HG02973 (cell line): ENCODE results near the gene TBC1D17.
A peak's percentile ranks its signal among the peaks of the same experiment; 100 is the strongest.

ENCODE experiments used
- ATAC-seq: cut with Tn5 transposase; IDR thresholded peaks from one replicate; pipeline ENCODE4 v1.9.1; 2021; ENCODE audit warnings: moderate library complexity; ENCODE audit not compliant: unreplicated experiment

TBC1D17 gene

DNA sequence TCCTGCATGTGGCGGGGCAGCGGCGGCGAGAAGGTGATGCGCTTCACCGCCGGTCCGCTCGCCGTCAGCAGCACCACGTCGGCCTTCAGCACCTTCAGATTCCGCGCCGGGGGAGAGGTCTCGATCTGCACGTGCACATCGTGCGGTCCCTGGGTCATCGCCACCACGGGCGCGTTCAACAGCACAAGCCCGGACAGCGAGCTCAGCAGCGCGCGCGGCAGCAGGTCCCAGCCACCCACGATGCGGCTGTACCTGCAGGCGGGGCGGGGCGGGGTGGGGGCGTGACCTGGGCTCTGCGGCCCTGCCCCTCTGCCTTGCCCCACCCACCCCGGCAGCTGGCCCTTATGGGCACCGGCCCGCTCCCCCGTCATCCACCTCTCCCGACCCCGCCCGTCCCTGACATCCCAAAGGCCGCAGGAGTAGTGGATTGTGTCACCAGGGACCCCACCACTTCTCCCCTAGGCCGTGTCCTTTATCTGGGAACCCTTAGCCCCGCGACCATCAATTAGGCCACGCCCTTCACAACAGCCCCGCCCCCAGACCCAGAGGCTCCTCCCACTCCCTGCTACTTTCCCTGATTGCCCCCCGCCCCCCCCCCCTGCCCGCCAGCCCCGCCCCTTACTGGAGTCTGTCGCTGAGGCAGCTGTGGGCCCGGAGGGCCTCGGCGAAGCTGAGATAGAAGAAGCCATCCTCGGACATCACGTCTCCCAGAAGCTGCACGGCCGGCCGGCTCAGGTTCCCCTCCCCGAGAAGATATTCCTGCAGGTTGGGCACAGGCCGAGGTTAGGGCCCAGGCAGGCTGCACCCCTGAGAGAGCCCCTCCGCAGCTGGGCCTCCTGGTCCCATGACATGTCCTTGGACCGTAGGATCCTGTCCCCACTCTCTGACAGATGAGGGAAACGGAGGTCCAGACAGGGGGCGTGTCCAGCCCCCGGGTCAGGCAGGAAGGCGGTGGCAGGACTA, 13.1 kb downstream of the TBC1D17 start:
- no peak for ATAC-seq

DNA sequence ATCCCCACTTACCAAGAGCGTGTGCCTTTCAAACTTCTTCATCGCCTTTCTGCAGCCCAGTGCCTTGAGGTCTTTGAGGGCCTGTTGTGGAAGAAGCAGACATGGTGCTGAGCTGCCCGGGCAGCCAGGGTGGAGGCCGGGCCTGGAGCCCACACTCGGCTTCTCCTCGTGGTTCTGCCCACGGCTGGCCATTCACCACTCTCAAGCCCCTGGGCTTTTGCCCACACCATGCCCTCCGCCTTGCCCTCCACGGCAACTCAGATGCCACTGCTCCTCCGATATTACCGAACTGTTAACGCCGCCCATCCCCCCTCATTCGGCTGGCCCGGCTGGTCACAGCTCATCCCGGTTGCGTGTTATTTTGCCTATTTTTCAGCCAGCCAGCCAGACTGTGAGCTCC, 13.9 kb downstream of the TBC1D17 start:
- no peak for ATAC-seq

DNA sequence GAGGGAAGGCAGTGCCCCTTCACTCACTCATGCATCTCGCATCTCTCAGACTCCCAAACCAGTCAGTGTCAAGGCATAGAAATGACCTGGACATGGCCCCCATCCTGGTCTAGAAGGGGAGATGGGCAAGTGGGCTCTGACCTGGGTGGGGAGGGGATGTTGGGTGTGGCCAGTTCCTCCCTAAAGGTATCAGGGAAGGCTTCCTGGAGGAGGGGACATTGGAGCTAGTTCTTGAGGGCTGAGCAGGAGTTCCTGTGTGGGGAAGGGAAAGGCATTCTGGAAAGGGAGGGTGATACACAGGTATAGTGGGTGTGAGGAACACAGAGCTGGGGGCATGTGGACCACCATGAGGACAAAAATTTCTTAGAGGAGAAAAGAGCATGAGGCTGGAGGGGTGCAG, 15.2 kb downstream of the TBC1D17 start:
- ATAC-seq, result no peak

DNA sequence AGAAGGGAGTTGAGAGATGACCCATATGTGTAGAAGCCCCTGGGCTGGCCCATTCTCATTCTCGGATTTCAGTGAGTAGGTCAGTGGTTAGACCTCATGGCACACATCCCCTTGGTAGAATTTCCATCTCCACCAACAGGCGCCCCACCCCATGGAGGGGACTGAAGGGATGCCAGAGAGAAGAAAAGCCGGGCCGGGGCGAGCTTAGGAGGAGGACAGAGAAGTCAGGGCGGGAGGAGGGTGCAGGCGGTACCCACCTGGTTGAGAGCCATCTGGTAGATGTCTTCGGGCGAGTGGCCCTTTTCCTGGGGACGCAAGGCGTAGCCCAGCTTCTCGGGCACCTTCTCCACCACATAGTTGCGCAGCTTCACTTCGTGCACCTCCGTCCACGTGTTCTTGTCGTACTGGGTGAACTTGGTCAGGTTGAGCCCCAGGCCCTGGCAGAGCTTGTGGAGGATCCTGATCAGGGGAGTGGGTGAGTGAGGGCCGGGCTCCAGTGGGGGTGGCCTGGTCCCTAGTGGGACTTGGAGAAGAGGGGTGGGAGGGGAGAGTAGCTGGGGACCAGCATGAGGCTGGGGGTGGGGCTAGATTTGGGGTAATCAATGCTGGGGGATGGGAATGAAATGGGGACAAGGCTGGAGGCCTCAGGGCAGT, 16.6 kb downstream of the TBC1D17 start:
- no peak for ATAC-seq

DNA sequence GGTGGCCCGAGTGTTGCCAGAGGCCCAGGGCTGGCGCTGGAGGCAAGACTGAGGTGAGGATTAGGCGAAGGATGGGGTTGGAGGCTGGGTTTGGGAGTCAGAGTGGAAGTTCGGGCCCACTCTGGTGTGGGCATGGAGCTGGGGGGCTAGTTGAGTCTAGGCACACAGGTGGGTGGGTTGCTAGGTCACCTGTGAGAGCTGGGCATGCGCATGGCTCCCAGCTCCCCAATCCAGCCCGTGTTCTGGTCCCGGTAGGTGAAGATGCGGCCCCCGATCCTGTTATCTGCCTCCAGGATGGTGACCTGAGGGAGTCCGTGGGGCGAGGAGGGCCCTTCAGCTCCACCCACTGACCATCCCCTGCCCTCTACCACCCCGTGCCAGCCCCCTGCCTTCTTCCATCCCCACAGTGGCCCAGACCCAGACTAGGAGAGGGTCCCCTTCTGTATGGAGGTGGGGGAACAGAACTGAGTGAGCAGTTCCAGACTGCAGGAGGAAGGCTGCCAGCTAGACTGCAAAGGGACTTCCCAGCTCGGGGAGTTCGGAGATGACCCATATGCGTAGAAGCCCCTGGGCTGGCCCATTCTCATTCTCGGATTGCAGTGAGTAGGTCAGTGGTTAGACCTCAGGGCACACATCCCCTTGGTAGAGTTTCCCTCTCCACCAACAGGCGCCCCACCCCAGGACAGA, 17.5 kb downstream of the TBC1D17 start:
- ATAC-seq, result no peak

DNA sequence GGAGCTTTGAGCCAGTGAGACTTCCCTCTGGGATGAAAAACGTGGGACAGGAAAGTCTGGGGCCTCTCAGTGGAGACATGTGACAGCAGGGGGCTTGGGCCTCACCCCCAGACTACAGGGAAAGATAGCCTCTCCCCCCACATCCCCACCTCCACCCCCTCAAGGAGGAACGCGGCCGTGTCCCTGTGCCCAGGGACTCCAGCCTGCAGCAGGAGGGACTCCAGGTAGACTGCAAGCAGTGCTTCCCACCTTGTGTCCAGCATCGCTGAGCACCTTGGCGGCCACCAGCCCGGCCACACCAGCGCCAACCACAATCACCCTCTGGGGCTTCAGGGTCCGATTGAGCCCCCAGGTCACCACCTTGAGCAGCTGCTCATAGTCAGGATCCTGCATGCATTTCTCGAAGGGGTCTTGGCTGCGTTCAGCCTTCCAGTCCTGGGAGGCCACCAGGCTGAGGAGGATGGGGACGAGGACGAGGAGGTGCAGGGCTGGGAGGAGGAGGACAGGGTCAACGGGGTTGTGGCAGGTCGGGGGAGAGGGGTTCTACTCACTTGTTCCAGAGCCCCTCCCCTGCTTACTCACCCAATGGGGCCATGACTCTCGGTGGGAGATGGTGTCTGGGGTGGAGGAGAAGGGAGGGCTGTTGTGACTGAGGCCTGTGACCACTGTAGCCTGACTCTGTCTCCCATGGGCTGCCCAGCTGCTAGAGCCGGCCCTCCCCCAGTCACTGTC, 18.2 kb downstream of the TBC1D17 start:
- no peak for ATAC-seq

DNA sequence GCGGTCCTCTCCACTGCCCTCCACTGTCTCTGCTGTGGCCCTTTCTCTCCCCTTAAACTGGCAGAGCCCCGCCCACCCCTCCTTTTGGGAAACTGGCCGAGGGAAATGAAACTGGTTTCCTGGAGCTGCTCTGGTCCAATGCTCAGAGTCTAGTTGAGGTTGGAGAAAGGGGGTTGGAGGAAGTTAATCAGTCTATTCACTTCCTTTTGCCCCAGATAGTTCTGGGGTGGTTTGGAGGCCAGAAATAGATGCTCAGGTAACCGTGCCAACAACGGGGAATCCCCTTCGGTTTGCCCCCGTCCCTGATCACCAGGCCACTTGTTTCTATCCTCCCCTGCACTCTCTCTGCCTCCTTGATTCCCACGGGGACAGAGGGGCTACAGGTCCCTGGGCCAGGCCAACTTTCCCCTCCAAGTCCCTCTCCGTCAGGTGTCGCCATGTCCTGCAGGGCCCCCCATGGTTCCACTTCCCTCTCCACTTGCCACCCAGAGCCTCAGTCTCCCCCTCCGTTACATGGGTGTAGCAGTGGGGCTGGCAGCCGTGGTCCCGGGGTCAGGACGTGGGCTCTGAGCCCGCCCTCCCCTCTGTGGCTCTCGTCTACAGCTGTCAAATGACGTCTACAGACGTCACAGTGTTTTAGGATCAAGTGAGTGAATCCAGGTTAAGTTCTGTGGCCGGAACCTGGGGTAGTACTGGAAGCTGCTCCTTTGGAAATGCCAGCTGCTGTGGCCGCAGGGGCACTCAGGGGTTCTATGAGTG, 19.5 kb downstream of the TBC1D17 start, which contains the start of gene IL4I1:
Gene IL4I1 (minus strand): TSS at position 25 of the 759 bp plus-strand sequence. CDS start 727 bp downstream, outside the sequence.
- ATAC-seq, result peak; percentile 35

DNA sequence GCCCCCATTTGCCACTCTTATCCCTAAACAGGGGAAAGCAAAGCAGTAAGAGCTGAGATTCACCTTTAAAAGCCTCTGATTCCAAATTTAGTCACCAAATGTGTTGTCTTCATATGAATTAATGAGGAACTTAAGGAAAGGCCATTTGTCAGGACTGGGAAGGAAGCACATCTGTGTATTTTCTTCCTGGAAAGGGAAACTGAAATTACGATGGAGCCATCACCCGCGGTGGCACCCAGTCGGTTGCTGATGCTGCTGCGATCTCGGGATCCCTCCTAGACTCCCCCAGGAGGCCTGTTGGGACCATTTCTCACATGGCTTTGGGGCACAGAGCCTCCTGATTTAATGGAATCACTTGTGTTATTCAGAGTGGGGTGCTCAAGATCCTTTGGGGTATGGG, 26.6 kb downstream of the TBC1D17 start:
- no peak for ATAC-seq

DNA sequence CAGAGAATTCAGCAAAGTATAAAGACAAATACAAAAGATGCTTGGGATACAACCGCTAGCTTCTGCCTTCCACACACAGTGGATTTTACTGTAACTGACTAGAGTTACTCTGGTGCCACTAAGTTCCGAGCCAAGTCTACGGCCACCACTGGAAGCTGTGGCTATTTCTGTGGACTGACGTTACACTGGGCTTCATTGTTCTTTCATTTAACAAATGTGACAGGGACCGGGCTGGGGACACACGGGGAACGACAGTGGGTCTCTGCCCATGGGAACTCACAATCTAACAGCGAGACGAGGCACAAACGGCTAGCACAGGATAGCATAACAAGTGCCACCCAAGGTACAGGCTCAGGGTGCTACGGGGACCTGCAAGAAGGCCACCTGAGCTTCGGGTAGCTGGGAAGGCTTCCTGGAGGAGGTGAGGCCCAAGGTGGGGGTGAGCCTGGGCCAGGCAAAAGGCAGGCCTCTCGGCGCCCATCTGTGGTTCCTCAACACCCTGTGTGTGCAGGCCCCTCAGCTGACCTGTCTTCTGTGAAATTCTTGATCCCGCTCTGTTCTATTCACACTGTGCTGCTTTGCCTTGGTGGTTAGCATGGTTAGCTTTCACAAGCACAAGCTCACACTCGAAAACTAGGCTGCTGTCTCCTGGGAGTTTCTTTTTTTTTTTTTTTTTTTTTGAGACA, 29.5 kb downstream of the TBC1D17 start:
- no peak for ATAC-seq

DNA sequence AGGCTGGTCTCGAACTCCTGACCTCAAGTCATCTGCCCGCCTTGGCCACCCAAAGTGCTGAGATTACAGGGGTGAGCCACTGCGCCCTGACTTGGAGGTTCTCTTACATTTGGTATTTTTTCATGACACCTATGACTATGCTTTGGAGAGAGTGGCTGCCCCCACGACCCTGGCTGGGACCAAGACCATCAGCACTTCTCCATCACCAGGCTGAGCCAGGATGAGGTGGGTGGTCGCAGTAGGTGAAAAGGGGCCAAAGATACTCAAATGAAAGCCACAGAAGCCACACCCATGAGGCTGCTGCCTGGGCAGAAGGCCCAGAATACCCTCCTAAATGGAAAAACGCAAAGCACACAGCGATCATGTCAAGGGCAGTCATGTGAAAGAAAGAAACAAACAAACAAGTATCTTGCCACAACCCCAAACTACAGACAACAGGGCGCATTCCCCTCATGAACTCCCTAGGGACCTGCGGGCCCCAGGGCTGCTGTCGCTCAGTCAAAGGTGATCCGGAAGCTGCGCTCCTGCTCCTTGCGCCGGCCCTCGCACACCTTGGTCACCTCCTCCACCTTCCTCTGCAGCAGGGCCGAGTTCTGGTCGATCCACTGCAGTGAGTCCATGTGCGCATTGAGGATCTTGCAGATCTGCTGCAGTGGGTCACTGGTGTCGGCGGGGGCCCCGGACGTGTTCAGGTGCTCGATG, 30.4 kb downstream of the TBC1D17 start:
- ATAC-seq, result no peak

DNA sequence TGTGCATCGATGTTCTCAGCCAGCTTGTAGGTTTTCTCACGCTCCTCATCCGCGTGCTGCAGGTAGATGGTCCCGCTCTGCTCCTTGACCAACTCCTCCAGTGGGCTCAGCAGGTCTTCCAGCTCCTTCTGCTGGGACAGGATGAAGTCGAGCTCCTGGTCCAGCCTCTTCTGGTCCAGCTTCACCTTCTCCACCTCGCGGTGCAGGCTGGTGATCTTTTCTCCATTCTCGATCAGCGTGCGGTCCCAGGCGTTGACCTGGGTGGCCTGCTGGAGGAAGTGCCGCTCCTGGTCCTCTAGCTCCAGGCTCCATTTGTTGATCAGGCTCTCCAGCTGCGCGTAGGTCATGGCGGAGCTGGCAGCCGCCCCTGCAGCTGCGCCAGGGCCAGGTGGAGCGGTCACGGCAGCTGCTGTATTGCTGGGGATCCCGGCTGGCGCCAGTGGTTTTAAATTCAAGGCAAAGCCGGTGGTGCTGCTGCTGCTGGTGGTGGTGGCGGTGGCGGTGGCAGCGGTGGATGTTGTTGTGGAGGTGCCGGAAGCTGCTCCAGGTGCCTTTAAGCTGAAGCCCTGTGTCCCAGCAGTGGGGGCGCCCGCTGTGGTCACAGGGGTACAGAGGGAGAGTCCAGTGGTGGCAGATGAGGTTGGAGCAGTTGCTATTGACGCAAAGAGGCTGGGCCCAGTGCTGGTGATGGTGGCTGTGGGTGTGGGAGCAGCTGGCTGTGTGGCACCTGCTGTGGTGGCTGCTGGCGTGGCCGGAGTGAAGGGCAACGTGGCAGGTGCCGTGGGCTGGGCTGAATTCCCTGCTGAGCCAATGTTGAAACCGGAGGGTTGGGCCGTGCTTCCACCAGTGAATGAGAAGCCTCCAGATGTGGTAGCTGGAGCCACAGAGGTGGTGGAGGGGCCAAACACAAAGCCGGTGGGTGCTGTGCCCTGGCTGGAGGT, 31.2 kb downstream of the TBC1D17 start:
- no peak for ATAC-seq

DNA sequence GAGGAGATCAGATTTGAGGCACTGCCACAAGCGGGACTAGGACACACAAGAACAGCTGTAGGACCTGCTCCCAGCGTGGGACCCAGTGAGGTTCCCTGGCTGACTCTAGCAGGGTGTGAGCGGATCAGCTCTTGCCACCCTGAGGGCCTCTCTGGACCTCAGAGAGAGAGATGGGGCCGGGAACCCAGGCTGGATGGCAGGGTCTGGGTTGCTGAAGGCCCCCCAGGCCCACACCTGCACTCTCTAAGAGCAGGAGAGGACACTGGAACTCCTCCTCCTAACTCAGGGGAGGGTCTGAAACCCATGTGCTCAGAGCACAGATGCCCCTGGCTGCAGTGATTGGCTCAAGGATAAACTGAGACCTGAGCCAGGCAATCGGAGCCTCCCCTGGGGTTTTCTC, 32.7 kb downstream of the TBC1D17 start:
- ATAC-seq, result no peak

DNA sequence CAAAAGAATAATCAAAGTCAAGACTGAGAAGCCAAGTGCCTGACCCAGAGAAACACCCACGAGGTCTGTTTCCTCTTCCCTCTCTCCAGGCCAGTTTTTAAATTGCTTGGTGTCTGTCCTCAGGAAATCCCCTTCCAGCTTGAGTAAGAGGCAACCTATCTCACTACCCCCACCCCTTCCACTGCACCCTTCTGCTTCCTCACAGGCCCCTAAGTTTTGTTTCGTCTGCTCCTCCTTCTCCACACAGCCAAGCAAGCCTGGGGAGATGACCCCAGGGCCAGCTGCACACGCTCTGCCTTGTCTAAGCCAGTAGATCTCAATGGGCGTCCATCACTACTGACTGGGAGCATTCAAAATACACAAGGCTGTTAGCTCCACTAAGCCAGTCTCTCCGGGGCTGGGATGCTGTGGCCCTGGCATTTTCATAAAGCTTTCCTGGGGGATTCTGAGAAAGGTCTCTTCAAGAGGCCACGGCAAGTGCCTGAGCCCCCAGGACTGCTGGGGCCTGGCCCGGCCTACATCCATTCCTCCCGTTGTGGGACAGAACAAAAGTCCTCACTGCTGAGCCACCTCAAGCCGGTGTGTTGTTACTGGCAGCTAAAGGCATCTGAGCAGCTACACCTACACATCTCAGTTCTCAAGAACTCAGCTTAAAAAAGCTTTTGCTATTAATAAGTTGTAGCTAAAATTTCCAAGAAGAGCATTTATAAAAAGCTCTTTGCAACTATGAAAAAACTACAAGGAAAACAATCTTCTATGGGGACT, 34.1 kb downstream of the TBC1D17 start:
- no peak for ATAC-seq

DNA sequence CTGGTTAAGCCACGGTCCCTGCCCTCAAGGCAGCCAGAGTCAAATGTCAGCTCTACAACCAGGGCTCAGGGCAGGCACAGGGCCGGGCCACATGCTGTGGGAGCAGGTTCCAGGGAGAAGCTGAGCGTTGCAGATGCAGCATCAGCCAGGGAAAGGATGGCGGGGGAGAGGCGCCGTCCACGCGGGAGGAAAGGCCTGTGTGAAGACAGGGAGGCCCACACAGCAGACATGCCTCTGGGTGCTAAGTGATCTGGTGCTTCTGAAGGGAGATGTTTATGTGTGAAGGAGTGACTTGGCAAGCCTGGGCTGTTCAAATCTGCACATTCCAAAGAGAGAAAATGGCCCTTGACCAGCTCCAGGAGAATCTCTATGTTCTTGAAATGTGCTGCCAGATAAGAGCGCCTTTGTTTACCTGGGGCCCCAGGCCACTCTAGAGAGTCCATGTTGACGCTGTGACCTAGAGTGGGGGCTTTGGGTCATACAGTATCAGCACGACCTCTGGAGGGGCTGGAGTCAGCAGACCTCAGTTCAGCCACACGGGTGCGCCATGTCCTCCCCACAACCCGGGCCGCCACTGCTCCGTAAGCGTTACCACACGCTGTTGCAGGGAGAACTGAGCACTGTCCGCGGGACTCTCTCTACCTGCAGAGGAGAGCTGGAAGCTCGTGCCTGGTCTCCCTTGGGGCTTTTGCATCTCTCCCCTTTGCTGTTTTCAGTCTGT, 35.6 kb downstream of the TBC1D17 start:
- no peak for ATAC-seq

DNA sequence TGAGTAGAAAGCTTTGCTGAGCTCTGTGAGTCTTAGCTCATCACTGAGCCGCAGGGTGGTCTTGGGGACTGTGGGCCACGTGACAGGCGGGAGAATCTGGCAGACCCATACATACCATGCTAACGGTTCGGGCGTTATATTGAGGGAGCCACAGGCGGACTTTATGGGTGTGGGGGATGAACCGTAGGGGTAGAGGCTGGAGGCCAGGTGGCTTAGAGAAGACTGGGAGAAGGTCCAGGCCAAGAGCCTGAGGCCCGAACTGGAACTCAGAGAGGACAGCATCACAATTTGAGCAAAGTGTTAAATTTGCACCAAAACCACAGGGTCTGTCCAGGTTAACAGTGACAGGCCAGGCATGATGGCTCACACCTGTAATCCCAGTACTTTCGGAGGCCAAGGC, 36.2 kb downstream of the TBC1D17 start:
- ATAC-seq, result no peak

DNA sequence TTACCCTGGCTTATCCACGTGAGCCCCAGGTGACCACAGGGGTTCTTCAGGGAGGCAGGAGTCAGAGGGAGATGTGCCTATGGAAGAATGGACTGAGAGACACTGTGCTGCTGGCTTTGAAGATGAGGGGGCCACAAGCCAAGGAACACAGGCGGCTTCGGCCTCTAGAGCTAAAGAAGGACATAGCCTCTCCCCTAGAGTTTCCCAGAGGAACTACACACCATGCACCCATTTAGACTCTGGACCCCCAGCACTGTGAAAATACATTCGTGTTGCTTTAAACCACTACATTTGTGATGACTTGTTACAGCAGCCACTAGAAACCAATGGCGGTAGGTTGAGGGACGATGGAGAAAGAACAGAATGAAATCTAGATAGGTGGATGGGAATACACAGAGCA, 37.8 kb downstream of the TBC1D17 start:
- no peak for ATAC-seq
